Fibroblast of skin of back (primary cell): ENCODE results near the gene MYH13.
"Not testable (repeated sequence)": the region's sequence is repeated elsewhere in the genome, so short reads cannot be mapped to it uniquely, and the experiment has no call there.

Experiments
- DNase-seq: peaks from one replicate; pipeline ENCODE4 v3.0.0-alpha.2; 2013

The MYH13 gene

GRCh38 chr17:10297691-10298090, 75.1 kb downstream of the MYH13 start:
- DNase-seq, result no peak

GRCh38 chr17:10295728-10296343, 77.0 kb downstream of the MYH13 start:
- peak; percentile 57 for DNase-seq

- no peak for DNase-seq
Observed at GRCh38 chr17:10294180-10294579, 78.6 kb downstream of the MYH13 start.

- peak; percentile 70 for DNase-seq
Observed at GRCh38 chr17:10292057-10292937, 80.5 kb downstream of the MYH13 start.

- not testable (repeated sequence) for DNase-seq
Observed at GRCh38 chr17:10291576-10291975, 81.2 kb downstream of the MYH13 start.

- no peak for DNase-seq
Observed at GRCh38 chr17:10290041-10290440, 82.8 kb downstream of the MYH13 start.

GRCh38 chr17:10286324-10286723, 86.5 kb downstream of the MYH13 start:
- DNase-seq, result no peak

GRCh38 chr17:10285896-10286295, 86.9 kb downstream of the MYH13 start:
- DNase-seq, result no peak

GRCh38 chr17:10280068-10280467, 92.7 kb downstream of the MYH13 start:
- no peak for DNase-seq

- DNase-seq, result no peak
Observed at GRCh38 chr17:10278218-10278617, 94.6 kb downstream of the MYH13 start.

GRCh38 chr17:10276436-10276835, 96.4 kb downstream of the MYH13 start:
- DNase-seq, result no peak

GRCh38 chr17:10275418-10275817, 97.4 kb downstream of the MYH13 start:
- DNase-seq, result no peak

- DNase-seq, result no peak
Observed at GRCh38 chr17:10271106-10271562, 101.7 kb downstream of the MYH13 start.

GRCh38 chr17:10270258-10270657, 102.5 kb downstream of the MYH13 start:
- DNase-seq, result no peak

- peak; percentile 44 for DNase-seq
Observed at GRCh38 chr17:10268005-10268404, 104.8 kb downstream of the MYH13 start.

- no peak for DNase-seq
Observed at GRCh38 chr17:10266296-10266876, 106.4 kb downstream of the MYH13 start.

GRCh38 chr17:10265100-10265810, 107.6 kb downstream of the MYH13 start:
- DNase-seq, result peak; percentile 82

- DNase-seq, result no peak
Observed at GRCh38 chr17:10264051-10264450, 108.8 kb downstream of the MYH13 start.

- DNase-seq, result no peak
Observed at GRCh38 chr17:10262451-10262850, 110.4 kb downstream of the MYH13 start.

- no peak for DNase-seq
Observed at GRCh38 chr17:10261098-10261497, 111.7 kb downstream of the MYH13 start.

GRCh38 chr17:10251212-10251948, 121.4 kb downstream of the MYH13 start:
- DNase-seq, result no peak
